ENCODE results near the gene BEX3.

DNA sequence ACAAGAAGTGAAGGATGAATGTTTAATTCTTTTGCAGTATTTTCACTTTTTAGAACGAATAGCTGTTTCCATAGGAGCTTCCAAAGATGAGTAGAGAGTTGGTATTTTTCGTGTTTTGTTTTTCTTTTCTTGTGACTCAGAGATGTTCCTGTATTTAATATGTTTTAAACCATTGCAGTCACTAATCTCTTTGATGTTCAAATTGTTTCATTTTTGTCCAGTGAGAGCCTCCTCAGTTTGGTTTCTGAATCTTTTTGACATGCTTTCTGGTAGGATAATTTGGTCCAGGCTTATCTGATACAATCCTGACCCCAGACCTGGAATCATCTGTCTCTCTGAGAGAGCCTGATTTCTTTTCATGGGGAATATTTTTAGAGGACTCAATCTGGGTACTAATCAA, 41.6 kb downstream of the BEX3 start:
- TF ChIP-seq POLR2A (IDR thresholded peaks at IDR 0.05), result no peak
- TF ChIP-seq, protein P1, sequence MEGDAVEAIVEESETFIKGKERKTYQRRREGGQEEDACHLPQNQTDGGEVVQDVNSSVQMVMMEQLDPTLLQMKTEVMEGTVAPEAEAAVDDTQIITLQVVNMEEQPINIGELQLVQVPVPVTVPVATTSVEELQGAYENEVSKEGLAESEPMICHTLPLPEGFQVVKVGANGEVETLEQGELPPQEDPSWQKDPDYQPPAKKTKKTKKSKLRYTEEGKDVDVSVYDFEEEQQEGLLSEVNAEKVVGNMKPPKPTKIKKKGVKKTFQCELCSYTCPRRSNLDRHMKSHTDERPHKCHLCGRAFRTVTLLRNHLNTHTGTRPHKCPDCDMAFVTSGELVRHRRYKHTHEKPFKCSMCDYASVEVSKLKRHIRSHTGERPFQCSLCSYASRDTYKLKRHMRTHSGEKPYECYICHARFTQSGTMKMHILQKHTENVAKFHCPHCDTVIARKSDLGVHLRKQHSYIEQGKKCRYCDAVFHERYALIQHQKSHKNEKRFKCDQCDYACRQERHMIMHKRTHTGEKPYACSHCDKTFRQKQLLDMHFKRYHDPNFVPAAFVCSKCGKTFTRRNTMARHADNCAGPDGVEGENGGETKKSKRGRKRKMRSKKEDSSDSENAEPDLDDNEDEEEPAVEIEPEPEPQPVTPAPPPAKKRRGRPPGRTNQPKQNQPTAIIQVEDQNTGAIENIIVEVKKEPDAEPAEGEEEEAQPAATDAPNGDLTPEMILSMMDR (IDR thresholded peaks at IDR 0.05), result no peak
